IPS DF 4.7 (cell line): Measurements from ENCODE around the gene PPP2R3A.
"Not testable (repeated sequence)": the region's sequence is repeated elsewhere in the genome, so short reads cannot be mapped to it uniquely, and the experiment has no call there.

Experiments
- DNase-seq: peaks from one replicate; pipeline ENCODE4 v3.0.0-alpha.2; 2013; ENCODE audit warnings: low spot score; ENCODE audit errors: extremely low read depth

Gene PPP2R3A, protein sequence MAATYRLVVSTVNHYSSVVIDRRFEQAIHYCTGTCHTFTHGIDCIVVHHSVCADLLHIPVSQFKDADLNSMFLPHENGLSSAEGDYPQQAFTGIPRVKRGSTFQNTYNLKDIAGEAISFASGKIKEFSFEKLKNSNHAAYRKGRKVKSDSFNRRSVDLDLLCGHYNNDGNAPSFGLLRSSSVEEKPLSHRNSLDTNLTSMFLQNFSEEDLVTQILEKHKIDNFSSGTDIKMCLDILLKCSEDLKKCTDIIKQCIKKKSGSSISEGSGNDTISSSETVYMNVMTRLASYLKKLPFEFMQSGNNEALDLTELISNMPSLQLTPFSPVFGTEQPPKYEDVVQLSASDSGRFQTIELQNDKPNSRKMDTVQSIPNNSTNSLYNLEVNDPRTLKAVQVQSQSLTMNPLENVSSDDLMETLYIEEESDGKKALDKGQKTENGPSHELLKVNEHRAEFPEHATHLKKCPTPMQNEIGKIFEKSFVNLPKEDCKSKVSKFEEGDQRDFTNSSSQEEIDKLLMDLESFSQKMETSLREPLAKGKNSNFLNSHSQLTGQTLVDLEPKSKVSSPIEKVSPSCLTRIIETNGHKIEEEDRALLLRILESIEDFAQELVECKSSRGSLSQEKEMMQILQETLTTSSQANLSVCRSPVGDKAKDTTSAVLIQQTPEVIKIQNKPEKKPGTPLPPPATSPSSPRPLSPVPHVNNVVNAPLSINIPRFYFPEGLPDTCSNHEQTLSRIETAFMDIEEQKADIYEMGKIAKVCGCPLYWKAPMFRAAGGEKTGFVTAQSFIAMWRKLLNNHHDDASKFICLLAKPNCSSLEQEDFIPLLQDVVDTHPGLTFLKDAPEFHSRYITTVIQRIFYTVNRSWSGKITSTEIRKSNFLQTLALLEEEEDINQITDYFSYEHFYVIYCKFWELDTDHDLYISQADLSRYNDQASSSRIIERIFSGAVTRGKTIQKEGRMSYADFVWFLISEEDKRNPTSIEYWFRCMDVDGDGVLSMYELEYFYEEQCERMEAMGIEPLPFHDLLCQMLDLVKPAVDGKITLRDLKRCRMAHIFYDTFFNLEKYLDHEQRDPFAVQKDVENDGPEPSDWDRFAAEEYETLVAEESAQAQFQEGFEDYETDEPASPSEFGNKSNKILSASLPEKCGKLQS (N-terminal part only)

DNA sequence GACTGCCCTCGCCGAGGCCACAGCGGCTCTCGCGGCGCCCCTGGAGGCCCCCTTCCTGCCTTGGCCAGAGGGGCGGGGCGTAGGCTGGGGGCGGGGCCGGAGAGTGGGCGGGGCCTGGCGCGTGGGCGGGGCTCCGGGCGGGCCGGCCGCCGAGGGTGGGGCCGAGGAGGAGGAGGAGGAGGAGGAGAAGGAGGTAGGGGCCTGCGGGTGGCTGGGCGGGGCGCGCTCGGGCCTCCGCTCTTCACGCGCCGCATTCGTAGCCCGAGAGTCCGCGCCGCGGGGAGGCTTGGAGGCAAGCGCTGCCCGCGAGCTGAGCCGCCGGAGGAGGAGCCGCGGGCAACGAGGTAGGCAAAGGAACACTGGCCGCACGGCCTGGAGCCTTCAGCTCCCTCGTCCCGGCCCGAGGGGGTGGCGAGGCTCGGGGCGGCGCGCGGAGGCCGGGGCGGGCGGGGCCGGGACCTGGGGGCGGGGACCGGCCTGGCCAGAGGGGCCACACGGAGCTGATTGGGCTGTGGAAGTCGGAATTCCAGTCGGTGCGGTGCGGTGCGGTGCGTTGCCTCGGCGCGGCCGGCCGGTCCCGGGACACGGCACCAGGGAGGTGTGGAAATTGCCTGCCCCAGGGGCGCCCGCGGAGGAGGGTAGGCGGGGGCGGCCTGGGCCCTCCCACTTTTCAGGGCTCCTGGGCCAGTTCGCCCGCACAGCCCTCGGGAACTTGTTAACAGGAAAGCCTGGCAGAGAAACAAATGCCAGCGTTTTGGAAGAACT is at the start of gene PPP2R3A:
Gene PPP2R3A, plus strand, starts transcription at position 223 of the 765 bp plus-strand sequence. CDS start 35,771 bp downstream, outside the sequence.
- no peak for DNase-seq

DNA sequence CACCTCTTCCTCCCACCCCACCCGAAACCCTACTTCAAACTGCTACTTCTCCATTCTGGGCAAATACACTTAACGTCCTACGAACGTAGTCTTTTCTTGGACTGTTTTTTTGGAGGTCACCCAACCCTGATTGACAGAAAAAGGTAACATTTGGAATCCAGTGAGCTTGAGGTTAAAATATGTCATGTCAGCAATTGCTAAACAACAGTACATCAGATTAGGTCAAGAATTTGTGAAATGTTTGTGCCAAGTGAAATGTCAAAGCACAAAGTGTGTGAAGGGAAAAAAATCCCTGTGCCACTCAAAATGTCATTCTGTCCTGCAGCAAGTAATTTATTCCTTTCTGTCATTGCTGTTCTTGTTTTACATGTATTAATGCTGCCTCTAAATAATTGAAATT is 49.2 kb upstream of the PPP2R3A start:
- DNase-seq: no peak

DNA sequence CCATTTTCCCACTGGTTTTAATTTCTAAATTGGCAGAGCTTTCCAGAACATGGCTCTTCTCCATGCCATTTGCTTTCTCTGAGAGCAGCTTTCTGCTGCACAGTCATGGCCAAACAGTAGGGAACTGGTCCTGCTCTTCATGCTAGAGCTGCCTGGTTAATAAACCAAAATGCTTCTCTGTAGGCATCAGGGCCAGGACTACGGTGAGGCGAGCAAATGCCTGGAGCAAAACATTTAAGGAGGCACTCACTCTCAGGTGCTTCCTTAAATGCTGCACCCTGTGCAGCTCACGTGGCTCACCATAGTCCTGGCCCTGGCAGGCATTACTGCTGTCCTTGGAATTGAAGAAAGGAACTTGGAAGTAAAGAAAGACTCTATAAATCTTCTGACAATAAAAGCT is 48.5 kb upstream of the PPP2R3A start:
- DNase-seq: no peak

DNA sequence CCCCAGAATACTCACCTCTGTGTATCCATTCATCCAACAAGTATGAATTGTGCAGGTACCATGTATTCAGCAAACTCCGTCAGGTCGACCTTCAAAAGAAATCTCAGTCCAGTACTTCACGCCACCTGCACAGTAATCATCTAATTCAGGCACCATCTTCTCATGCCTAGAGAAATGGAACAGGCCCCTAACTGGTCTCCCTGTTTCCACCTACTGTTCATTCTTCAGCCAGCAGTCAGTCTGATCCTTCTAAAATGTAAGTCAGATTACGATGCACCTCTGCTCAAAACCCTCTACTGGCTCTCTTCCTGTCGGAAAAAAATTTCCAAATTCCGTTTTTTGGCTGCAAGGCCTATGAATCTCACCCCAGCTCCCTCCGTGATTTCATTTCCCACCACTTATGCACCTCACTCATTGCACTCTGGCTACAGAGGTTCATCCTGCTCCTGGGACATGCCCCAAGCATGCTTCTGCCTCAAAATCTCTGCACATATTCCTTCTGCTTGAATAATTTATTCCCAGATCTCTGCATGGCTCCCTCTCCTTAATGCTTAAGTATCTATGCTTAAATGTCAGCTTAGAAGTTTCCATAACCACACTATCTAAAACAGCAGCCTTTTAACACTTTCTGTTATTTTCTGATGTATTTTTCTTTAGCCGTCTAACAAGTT is 47.5 kb upstream of the PPP2R3A start:
- DNase-seq: no peak

DNA sequence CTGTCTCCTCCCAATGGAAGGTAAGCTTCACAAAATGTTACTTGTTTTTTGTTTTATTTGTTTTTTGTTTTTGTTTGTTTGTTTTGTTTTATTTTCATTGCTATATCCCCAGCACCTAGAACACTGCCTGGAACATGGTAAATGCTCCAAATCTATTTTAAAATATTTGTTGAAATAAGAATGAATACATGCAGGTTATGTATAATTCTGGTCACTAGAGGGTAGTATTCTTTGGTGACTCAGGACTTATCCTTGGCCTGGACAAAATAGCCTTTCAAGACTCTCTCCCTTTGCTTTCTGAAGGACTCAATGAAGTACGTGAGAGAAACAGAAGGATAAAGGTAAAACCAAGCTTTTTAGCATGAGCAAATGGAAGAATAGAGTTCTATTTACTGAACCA is 46.9 kb upstream of the PPP2R3A start:
- DNase-seq: no peak

DNA sequence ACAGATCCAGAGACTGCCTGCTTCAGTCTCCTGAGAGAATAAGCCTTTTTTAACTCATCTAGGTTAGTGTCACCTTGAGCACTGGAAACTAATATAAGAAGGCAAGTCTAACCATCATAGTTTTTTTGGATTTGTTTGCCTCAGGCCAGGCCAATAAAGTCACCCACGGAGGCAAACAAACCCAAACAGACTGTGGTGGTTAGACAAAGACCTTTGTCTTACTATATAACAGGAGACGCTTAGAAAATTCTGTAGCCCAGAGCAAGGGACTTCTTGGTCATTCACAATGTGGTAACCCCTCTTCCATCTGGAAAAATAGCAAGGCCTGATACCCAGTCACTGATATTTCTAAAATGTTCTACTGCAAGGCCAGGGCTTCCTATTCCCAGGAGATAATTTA is 45.3 kb upstream of the PPP2R3A start:
- DNase-seq: no peak

DNA sequence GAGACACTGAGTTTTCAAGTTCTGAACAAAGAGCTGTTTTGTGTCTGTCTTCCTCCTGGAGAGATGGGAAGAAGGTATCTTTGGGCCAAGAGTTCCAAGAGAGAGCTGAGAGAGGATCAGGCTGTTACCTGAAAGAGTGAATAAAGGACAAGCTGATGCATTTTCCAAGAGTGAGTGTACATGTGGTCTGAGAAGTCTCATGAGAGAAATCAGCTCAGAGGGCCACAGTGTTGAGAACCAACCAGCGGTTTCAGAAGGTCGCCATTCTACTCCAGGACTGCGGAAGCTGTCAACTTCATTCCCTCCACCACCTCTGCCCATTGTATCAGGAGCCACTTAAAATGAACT is 42.7 kb upstream of the PPP2R3A start:
- no peak for DNase-seq

DNA sequence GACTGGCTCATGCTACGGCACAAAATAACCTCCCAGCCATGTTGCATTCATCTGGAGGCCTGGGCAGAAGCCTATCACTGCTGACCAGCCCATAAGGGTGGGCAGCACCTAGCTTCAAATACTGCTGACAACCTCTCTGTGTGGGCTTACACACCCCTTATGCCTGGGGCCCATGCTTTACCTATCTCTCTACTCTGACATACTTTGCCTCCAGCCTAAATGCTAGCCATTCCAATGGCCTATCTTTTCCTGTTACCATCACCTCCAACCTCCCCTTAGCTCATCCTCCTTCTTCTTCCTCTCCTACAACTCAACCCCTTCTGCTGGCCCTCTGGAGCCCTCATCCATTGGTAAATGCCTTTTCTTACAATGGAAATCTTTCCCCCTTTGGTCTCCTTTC is 41.0 kb upstream of the PPP2R3A start:
- no peak for DNase-seq

DNA sequence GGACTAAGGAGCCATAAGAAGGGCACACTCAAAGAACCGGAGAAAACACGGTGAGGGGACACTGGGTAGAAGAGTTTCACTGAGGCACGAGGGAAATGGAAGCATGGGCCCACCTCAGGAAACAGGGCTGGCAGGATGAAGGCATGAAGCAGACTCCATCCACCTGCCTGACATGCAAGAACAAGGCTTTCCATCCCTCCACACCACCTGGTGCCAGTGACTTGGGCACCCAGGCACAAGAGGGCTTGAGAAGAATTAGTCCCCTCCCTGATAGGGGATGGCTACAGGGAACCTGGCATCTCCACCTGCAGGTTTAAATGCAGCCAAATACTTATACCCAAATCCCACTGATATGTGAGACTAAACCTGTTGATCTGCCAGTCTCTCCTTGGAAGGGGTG is 38.9 kb upstream of the PPP2R3A start:
- no peak for DNase-seq

DNA sequence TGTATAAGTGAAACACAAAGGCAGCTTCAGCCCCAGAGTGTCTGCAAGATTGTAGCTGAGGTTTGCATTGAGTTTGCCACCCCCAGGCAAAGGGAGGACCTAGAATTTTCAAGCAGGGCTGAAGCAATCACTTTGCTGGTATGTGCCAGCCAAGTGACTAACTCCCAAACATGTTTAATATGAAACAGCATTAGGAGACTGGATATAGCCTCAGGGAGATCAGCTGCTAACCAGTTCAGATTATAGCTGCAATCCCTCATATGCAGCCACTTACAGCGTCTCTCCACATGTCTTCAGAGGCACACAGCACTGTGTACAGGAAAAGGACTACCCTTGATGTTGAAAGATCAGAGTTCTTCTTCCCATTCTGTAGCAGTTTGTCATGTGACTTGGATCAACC is 38.4 kb upstream of the PPP2R3A start:
- DNase-seq: no peak

DNA sequence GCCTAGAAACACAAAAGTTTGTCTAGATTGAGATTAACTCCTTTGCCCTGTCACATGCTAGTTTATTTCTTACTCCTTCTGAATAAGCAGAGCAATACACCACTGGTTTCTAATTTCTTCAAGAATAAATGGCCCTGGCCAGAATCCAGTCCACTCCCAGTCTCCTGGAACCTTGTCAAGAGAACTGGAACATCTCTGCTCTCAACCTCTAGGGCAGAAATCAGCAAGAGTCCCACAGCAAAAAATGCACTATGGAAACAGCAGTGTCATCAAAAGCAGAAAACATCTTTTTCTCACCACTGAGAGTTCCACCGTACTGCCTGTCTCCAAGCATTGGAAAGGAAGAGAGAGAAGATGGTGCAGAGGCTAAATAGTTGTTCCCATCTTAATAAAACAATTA is 35.9 kb upstream of the PPP2R3A start:
- DNase-seq: no peak

DNA sequence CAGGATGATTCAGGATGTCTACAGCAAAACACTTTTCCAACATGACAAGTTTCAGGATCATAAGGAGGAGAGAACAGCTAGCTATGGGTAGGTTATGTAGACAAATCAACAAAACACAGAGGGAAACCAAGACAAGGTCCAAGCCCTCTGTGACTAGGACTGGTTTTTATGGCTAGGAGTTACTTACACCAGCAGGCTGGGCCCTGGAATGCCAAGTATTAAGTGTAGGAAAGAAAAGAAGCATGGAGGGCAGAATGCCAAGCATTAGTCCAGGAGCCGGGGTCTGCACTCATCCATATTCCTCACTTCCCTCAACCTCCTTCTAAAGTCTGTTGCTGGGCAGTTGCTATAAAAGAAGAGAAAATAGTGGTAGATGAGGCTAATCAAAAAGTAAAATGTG is 35.3 kb upstream of the PPP2R3A start:
- no peak for DNase-seq

DNA sequence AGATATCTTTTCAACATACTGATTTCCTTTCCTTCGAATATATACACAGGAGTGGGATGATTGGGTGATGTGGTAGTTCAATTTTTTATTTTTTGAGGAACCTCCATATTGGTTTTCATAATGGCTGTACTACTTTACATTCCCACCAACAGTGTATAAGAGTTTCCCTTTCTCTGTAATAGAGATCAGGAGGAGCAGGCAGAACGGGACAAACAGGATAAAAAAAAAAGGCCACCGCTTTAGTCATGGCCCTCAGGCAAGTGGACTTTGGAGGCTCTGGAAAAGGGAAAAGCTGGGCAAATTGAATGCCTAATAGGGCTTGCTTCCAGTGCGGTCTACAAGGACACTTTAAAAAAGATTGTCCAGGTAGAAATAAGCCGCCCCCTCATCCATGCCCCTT is 30.4 kb upstream of the PPP2R3A start:
- not testable (repeated sequence) for DNase-seq

DNA sequence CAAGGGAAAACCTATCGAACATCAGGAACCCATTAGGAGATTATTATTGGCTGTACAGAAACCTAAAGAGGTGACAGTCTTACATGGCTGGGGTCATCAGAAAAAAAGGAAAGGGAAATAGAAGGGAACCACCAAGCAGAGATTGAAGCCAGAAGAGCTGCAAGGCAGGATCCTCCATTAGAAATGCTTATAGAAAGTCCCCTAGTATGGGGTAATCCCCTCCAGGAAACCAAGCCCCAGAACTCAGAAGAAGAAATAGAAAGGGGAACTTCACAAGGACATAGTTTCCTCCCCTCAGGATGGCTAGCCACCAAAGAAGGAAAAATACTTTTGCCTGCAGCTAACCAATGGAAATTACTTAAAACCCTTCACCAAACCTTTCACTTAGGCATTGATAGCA is 27.8 kb upstream of the PPP2R3A start:
- DNase-seq: not testable (repeated sequence)

DNA sequence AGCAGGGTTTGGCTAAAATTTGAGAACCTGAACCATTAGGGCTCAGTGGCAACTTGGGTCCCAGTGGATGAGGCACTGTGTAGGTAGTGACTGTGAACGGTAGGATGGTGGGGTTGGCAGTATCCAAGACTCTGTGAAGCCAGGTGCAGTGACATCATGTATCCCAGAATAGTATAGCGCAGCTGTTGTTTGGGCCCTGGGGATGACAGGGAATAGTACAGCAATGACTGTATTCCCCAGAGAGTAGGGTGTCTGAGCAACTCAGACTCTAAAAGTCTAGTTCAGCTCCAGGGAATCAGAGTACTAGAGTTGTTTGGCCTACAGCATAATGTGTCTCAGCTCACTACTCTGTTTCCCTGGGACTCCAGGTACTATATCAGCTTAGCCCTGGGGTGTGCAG is 20.7 kb upstream of the PPP2R3A start:
- DNase-seq: no peak

DNA sequence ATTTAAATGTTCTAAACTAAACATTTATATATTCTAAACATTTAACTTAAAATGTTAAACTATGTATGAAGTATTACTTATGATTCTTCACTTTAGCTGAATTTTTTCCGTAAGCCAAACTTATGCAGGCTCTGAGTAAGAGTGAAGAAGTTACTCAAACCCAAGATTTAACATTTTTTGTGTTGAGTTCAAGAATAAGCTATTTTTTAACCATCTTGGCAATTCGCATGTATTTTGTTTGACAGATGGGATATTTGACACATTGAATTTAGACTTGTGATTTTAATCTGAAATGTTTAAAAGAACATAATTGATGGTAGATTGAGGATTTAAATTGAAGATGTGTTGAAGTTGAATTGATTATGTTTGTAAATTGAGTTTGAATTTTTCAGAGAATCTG is 14.6 kb upstream of the PPP2R3A start:
- no peak for DNase-seq

DNA sequence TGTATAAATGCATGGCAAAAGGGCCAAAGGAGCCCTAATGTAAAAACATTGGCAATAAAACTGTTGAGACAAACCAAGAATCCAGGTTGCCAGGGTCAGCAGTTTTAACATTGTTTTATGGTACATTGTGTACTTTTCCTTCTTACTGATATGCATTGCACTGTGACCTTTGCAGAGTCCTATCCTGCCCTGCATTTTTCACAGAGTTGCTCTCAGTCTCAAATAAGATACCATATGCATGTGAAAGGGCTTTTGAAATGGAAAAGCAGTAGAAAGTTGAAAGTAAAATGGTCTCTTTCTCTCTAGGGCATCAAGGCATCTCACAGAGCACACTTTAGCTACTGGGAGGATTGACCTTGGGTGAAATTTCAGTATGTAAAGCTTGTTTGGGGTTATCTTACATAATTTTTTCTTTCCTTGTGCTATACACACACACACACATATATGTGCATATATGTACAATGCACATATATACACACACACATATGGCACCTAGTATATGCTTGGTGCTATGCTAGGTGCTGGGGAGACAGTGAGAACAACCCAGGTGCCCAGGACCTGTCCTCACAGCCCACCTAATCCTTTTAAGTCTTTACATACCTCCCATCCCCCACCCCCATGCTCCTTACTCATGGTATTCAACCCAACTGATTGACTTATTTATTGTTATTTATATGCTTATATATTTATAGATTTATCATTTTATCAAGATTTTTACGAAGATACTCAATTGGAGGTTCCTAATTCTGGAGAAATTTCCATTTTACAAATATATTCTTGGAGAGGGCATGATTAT is 1.2 kb upstream of the PPP2R3A start:
- DNase-seq: no peak

DNA sequence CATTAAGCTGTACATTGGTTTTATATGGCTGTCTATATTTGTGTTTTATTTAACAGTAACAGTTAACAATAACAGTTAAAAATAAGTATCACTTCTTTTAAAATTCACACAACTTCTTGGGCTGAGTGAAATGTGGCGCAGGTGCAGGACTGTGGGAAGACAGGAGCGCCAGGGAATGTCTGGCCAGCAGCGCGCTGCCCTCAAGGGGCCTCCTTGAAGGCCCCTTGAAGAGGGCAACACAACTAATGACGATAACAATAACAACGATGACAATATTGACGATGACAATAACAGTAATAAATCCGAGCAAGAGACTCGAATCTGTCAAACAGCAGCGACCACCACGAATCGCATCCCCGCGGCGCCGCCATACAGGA is 411 bp upstream of the PPP2R3A start:
- no peak for DNase-seq

DNA sequence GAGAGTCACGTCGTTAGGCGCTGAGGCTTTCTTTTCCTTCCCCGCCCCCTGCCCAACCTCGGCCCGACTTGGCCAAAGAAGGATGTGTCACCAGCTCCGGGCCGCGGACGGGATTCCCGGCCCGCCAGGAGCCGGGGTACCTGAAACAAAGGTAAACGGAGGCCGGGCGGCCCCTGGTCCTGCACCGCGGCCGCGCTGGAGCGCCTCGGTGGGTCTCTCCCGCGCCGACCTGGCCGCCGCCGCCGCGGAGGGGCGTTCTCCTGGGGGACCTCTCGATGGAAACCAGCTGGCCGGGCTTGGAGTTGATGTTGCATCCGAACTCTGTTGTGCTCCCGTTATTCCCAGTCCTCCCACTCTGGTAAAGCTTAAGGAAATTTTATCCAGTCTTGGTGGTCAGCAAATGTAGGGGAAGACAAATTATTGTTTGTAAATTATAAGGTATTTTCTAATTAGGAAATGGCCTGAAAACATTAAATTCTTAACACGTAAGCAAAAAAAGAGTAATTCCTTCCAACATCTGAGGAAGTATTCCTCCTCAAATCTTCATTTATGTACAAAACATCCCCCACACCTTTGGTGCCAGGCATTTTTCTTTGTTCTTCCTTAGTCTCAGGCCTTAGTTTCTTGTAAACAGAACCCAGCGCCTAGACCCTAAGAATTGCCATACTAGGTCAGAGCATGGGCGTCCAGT is 888 bp downstream of the PPP2R3A start:
- no peak for DNase-seq

DNA sequence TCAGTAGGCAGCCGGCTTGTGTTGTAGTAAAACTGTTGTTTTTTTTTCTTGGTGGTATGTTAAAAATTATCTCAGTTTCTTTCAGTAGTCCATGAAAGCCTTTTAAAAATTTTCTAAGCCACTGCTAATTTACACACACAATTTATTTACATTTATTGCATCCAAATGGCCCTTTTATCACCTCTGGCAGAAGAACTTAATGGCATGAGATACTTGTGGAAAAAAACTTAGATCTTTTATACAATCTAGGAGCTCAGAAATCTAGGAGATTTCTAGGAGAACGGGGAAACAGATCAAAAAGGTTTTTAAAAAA is 1.4 kb downstream of the PPP2R3A start:
- DNase-seq: no peak
